ENCODE data around the gene ZNF471.

ZNF471 gene

GRCh38 chr19:56507446-56508289 lies at the start of gene ZNF471:
Gene ZNF471, plus strand, starts transcription at chr19:56507855. Its CDS starts 3,717 bp downstream, at chr19:56511572.
- peak; percentile 75 for DNase-seq (ENCODE audit: low read depth)

- DNase-seq (ENCODE audit: low read depth) = no peak
Measured at GRCh38 chr19:56474308-56474707, 33.3 kb upstream of the ZNF471 start.

GRCh38 chr19:56476093-56476492 lies 31.6 kb upstream of the ZNF471 start:
- DNase-seq (ENCODE audit: low read depth) = no peak

- peak; percentile 17 for DNase-seq (ENCODE audit: low read depth)
Measured at GRCh38 chr19:56476651-56477428, 30.8 kb upstream of the ZNF471 start, which contains the start of gene ZNF667. Gene ZNF667, minus strand, starts transcription at chr19:56477345. Its CDS starts 14,975 bp downstream, at chr19:56462370.

GRCh38 chr19:56477429-56478338 lies 30.0 kb upstream of the ZNF471 start:
- DNase-seq (ENCODE audit: low read depth) = peak; percentile 53

- DNase-seq (ENCODE audit: low read depth) = no peak
Measured at GRCh38 chr19:56491399-56491798, 16.3 kb upstream of the ZNF471 start.

GRCh38 chr19:56504581-56504980 lies 3.1 kb upstream of the ZNF471 start:
- no peak for DNase-seq (ENCODE audit: low read depth)

- DNase-seq (ENCODE audit: low read depth) = no peak
Measured at GRCh38 chr19:56508290-56508778, 679 bp downstream of the ZNF471 start.

GRCh38 chr19:56525214-56525860 lies 17.7 kb downstream of the ZNF471 start:
- no peak for DNase-seq (ENCODE audit: low read depth)

- DNase-seq (ENCODE audit: low read depth) = no peak
Measured at GRCh38 chr19:56537442-56537841, 29.8 kb downstream of the ZNF471 start.

- DNase-seq (ENCODE audit: low read depth) = peak; percentile 79
Measured at GRCh38 chr19:56538254-56538760, 30.7 kb downstream of the ZNF471 start.

GRCh38 chr19:56538761-56539263 lies 31.2 kb downstream of the ZNF471 start, which contains the start of gene ZFP28:
Gene ZFP28, plus strand, starts transcription at chr19:56538948. Its CDS starts 71 bp downstream, at chr19:56539019.
- no peak for DNase-seq (ENCODE audit: low read depth)

- no peak for DNase-seq (ENCODE audit: low read depth)
Measured at GRCh38 chr19:56543776-56544175, 36.1 kb downstream of the ZNF471 start.

- DNase-seq (ENCODE audit: low read depth) = no peak
Measured at GRCh38 chr19:56547535-56547934, 39.9 kb downstream of the ZNF471 start.

- no peak for DNase-seq (ENCODE audit: low read depth)
Measured at GRCh38 chr19:56554272-56554869, 46.7 kb downstream of the ZNF471 start.

- no peak for DNase-seq (ENCODE audit: low read depth)
Measured at GRCh38 chr19:56562766-56563165, 55.1 kb downstream of the ZNF471 start.

GRCh38 chr19:56566904-56567273 lies 59.2 kb downstream of the ZNF471 start:
- DNase-seq (ENCODE audit: low read depth) = no peak

GRCh38 chr19:56567274-56568120 lies 59.8 kb downstream of the ZNF471 start, which contains the start of gene ZNF470:
Gene ZNF470, plus strand, starts transcription at chr19:56567468. Its CDS starts 2,844 bp downstream, at chr19:56570312.
- peak; percentile 77 for DNase-seq (ENCODE audit: low read depth)

GRCh38 chr19:56572589-56572988 lies 64.9 kb downstream of the ZNF471 start:
- DNase-seq (ENCODE audit: low read depth) = no peak

Data from stimulated activated CD8-positive, alpha-beta memory T cell treated with anti-CD3 and anti-CD28 coated beads, Interleukin-12 subunit alpha, Interleukin-12 subunit beta, amount 100 ng/mL, for 4 hours (primary cell).